CD4-positive, alpha-beta T cell (primary cell): ENCODE results near the gene AXL. TPM values are rescaled to one million over a fixed set of nuclear protein-coding genes. Genes with fewer than 3 reads are reported as not detected.

Experiments
- ATAC-seq: fragments of 200-7000 bp; cut with Tn5 transposase; one replicate; pipeline ENCODE4 v1.10.0; 2022; ENCODE audit warnings: mild to moderate bottlenecking; ENCODE audit not compliant: poor library complexity
- CTCF ChIA-PET: fragments of 350-600 bp; sonication (Branson Sonifier 250); formaldehyde crosslinking; loops from one replicate; lab custom pipeline; 2021; ENCODE audit warnings: antibody characterized with exemption, inconsistent platforms; lab: Charles Lee
- POLR2A ChIA-PET: fragments of 350-600 bp; sonication (Branson Sonifier 250); formaldehyde crosslinking; loops from one replicate; lab custom pipeline; 2021; ENCODE audit warnings: antibody characterized with exemption, inconsistent platforms; lab: Charles Lee
- DNase-seq, 14 experiments: peaks; one replicate each; pipeline ENCODE4 v3.0.0-alpha.2; 2013 to 2020; ENCODE audit warnings: mixed read lengths in 2 of 14
- H3K27ac ChIP-seq, 2 donors: one replicate each; pipeline versions ENCODE4 v1.5.1 to v1.7.0; 2013; ENCODE audit warnings: low read length in 2 of 2, low read depth in 1 of 2, mild to moderate bottlenecking in 1 of 2
- H3K27me3 ChIP-seq, 2 experiments: 1 replicate in 1 of 2; 2 replicates in 1 of 2; pipeline versions ENCODE4 v1.6.1 to v1.7.0; 2013; ENCODE audit warnings: low read length in 2 of 2, control low read depth in 1 of 2, mild to moderate bottlenecking in 1 of 2, moderate library complexity in 1 of 2; ENCODE audit not compliant: insufficient read depth in 2 of 2, control insufficient read depth in 1 of 2
- H3K36me3 ChIP-seq: one replicate; pipeline ENCODE4 v1.6.1; 2013; ENCODE audit warnings: low read length, control low read depth; ENCODE audit not compliant: insufficient read depth
- H3K4me1 ChIP-seq: one replicate; pipeline ENCODE4 v1.6.1; 2013; ENCODE audit warnings: low read length, control low read depth; ENCODE audit not compliant: insufficient read depth
- H3K4me3 ChIP-seq: one replicate; pipeline ENCODE4 v1.5.1; 2013; ENCODE audit warnings: mild to moderate bottlenecking, low read length, moderate library complexity
- H3K9me3 ChIP-seq, 2 experiments: 1 replicate in 1 of 2; 2 replicates in 1 of 2; pipeline versions ENCODE4 v1.6.1 to v1.7.0; 2013; ENCODE audit warnings: low read length in 2 of 2, mild to moderate bottlenecking in 2 of 2, control low read depth in 1 of 2, moderate library complexity in 1 of 2; ENCODE audit not compliant: control insufficient read depth in 1 of 2, insufficient read depth in 1 of 2
- H3K27ac Mint-ChIP-seq: one replicate; pipeline ENCODE4 v1.8.0; 2020; ENCODE audit warnings: mixed read lengths
- H3K27me3 Mint-ChIP-seq: one replicate; pipeline ENCODE4 v1.8.0; 2021; ENCODE audit warnings: mixed read lengths
- H3K36me3 Mint-ChIP-seq: one replicate; pipeline ENCODE4 v1.8.0; 2021; ENCODE audit warnings: low read depth, mixed read lengths
- H3K4me1 Mint-ChIP-seq: one replicate; pipeline ENCODE4 v1.8.0; 2021; ENCODE audit warnings: low read depth, mixed read lengths
- H3K4me3 Mint-ChIP-seq: one replicate; pipeline ENCODE4 v1.8.0; 2020; ENCODE audit warnings: mild to moderate bottlenecking, mixed read lengths
- H3K9me3 Mint-ChIP-seq: one replicate; pipeline ENCODE4 v1.8.0; 2020; ENCODE audit warnings: mixed read lengths
- intact Hi-C, 2 experiments: fragments of 100-400 bp; cut with DNase I in 1 of 2; cut with micrococcal nuclease in 1 of 2; formaldehyde crosslinking; loops; one replicate each; pipeline versions ENCODE4 v1.15.1 to v1.9.0; 2023 to 2025; cut with DNase I, micrococcal nuclease
- total RNA-seq, 174 experiments: library from RNA in 2 of 174; stranded (reverse) in 2 of 174; gene quantifications; one replicate each; pipeline ENCODE4 v1.2.3 and lab custom pipeline; 2021 to 2026
- TF ChIP-seq, protein P1 (sequence below): fragments of 200-600 bp; IDR thresholded peaks from one replicate; pipeline ENCODE4 v1.8.0; 2022; ENCODE audit warnings: antibody characterized with exemption, mild to moderate bottlenecking

Gene AXL
- total RNA-seq, 2 experiments from 2014 or later, result 0.30 to 0.42 TPM

DNA sequence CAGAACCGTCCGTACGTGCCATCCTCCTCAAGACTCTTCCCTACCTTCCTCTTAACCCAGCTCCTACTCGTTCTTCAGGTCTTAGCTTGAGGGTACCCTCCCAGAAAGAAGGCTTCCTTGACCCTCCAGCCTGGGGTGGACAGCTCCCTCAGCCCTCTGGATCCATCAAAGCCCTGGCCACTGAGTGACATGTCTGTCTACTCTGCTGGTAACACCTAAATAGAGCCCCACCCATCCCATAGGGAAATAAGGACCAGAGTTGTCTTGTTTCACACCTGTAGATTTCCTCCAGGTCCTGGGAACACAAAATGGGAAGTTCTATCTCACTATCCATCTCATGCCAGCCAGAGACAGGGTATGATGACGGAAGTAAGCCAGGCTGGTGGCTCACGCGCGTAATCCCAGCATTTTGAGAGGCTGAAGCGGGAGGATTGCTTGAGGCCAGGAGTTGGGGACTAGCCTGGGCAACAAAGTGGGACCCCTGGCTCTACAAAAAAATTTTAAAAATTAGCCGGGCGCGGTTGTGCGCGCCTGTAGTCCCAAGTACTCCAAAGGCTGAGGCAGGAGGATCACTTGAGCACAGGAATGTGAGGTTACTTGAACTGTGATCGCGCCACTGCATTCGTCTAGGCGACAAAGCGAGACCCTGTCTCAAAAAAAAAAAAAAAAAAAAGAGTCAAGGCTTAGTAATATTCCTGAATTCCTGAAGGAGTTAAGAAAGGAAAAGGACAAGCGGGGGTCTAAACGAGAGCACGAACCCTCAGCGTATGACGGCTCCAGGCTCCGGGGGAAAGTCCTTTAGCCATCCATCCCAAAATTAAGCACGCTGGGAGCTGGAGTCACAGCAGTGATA is 90.4 kb downstream of the AXL start:
- ATAC-seq, result peak; percentile 0

DNA sequence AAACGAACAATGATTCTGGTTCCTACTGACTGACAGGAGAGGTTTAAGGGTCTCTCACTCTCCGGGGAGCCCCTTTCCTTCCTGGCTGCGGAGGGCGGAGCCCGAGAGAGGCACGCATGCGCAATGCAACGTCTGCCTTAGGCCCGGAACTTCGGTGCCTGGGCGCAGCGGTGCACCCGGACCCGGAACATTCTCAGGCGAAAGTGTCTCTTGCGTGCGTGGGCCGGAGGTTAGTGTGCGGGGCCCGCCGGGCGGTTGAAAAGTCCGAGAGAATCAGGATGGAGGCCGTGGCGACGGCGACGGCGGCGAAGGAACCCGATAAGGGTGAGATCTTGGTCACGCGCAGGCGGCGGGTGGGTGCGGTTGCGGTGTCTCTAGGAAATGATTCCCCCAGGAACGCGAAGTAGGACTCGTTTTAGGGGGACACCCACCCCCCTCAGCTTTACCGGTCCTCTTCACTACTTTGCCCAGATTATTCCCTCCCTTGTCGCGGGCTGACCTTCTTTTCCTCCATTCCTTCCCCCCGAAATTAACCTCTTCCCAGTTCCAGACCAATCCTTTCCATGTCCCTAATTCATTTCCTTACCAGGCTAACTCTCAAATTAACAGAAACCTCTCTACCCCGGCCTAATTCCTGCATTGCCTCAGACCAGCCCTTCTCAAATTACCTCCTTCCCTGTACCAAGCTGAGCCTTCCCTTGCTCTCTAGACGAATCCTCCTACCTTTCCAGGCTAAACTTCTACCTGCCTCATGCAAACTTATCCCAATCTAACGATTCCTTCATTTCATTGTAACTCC is 91.2 kb downstream of the AXL start, which contains the start of gene CCDC97:
CCDC97 (plus strand) TSS at position 140 of the 799 bp plus-strand sequence; CDS start at position 279, 139 bp downstream.
- POLR2A ChIA-PET, result interaction anchor here (0.7 to 12.9 kb wide), 9 partner anchors 9 to 54 kb away, joined by 3 to 314 read pairs (median 4); partner anchors contain the start of genes B9D2, HNRNPUL1 and TGFB1
- H3K27ac ChIP-seq, result peak within 1 kb of the TSS; percentile 95 to 97
- H3K27me3 ChIP-seq, result no peaks in the 10 kb centered on the region
- Mint-ChIP-seq H3K4me3 (peak within 1 kb of the TSS; percentile 95), H3K27me3 (no peaks in the 10 kb centered on the region), H3K9me3 (no peaks in the 10 kb centered on the region), H3K27ac (peak within 1 kb of the TSS; percentile 97), H3K4me1 (peaks cover 80% of the 10 kb centered on the region), H3K36me3 (peaks cover 79% of the 10 kb centered on the region)
- H3K4me1 ChIP-seq, result peaks cover 80% of the 10 kb centered on the region
- peaks cover 36% of the 10 kb centered on the region for H3K36me3 ChIP-seq
- intact Hi-C loops, result loop anchor here in 1 of 2 experiments (2.0 to 5.0 kb wide), 2 partner anchors 17 to 127 kb away; partner anchors contain the start of gene DMAC2
- ATAC-seq, result peak; percentile 55
- TF ChIP-seq, protein P1, sequence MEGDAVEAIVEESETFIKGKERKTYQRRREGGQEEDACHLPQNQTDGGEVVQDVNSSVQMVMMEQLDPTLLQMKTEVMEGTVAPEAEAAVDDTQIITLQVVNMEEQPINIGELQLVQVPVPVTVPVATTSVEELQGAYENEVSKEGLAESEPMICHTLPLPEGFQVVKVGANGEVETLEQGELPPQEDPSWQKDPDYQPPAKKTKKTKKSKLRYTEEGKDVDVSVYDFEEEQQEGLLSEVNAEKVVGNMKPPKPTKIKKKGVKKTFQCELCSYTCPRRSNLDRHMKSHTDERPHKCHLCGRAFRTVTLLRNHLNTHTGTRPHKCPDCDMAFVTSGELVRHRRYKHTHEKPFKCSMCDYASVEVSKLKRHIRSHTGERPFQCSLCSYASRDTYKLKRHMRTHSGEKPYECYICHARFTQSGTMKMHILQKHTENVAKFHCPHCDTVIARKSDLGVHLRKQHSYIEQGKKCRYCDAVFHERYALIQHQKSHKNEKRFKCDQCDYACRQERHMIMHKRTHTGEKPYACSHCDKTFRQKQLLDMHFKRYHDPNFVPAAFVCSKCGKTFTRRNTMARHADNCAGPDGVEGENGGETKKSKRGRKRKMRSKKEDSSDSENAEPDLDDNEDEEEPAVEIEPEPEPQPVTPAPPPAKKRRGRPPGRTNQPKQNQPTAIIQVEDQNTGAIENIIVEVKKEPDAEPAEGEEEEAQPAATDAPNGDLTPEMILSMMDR, result no peak
- peak; percentile 80 to 94 (median 88) for DNase-seq
- CTCF ChIA-PET, result interaction anchor here (1.4 to 5.0 kb wide), 5 partner anchors 17 to 106 kb away, joined by 4 to 43 read pairs (median 20); partner anchors contain the start of genes HNRNPUL1 and TGFB1
- no peaks in the 10 kb centered on the region for H3K9me3 ChIP-seq
- H3K4me3 ChIP-seq, result peak within 1 kb of the TSS; percentile 64

More for the DNA sequence above, 90.4 kb downstream of the AXL start:
- Histone ChIP-seq H3K4me1 (peaks cover 88% of the 10 kb centered on the region), H3K4me3 (peak overlapping the region; percentile 64), H3K36me3 (peaks cover 42% of the 10 kb centered on the region), H3K27me3 (no peaks in the 10 kb centered on the region), H3K9me3 (no peaks in the 10 kb centered on the region), H3K27ac (peak overlapping the region; percentile 95 to 97)
- intact Hi-C loops, result loop anchor here (2.0 to 10.0 kb wide), 8 partner anchors 17 to 647 kb away; partner anchors contain the start of genes DMAC2 (in 1 of the 2) and TGFB1 (in 1 of the 2)
- Mint-ChIP-seq H3K27me3 (no peaks in the 10 kb centered on the region), H3K4me1 (peaks cover 88% of the 10 kb centered on the region), H3K9me3 (no peaks in the 10 kb centered on the region), H3K27ac (peak overlapping the region; percentile 97), H3K4me3 (peak overlapping the region; percentile 95), H3K36me3 (peaks cover 85% of the 10 kb centered on the region)
- ChIA-PET CTCF (interaction anchor here (0.8 to 5.0 kb wide), 10 partner anchors 11 to 118 kb away, joined by 3 to 43 read pairs (median 6); partner anchors contain the start of genes B3GNT8, HNRNPUL1 and TGFB1), POLR2A (interaction anchor here (0.6 to 12.9 kb wide), 14 partner anchors 8 to 105 kb away, joined by 3 to 314 read pairs (median 5); partner anchors contain the start of genes B9D2, HNRNPUL1 and TGFB1)
- DNase-seq, result peak in 4 of 14 experiments; percentile 9 to 59 (median 43)
- TF ChIP-seq, protein P1, result no peak
